ENCODE results near the gene GSTT2. TPM values are rescaled to one million over a fixed set of nuclear protein-coding genes. Genes with fewer than 3 reads are reported as not detected.

Gene GSTT2
- total RNA-seq, 4 donors from 2014 or later = 3.0 TPM; not detected in 3

DNA sequence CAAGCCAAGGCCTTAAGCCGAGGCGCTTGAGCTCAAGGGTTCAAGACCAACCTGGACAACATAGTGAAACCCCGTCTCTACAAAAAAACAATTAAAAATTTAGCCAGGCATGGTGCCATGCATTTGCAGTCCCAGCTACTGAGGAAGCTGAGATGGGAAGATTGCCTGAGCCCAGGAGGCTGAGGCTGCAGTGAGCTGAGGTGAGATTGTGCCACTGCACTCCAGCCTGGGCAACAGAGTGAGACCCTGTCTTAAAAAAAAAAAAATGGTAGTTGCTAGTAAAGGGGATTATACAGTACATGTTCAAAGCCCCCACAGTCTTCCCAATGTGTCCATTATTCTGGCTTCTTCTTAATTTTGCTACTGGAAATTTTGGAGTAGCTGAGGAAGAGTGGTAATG, 49.4 kb downstream of the GSTT2 start:
- WGBS, 2 donors (ENCODE audit: low coverage in 1 of 2) = no CpG with 5 or more reads among the region's 3 CpGs
- no peak for ATAC-seq
- no peak overlapping the region for H3K4me3 ChIP-seq

DNA sequence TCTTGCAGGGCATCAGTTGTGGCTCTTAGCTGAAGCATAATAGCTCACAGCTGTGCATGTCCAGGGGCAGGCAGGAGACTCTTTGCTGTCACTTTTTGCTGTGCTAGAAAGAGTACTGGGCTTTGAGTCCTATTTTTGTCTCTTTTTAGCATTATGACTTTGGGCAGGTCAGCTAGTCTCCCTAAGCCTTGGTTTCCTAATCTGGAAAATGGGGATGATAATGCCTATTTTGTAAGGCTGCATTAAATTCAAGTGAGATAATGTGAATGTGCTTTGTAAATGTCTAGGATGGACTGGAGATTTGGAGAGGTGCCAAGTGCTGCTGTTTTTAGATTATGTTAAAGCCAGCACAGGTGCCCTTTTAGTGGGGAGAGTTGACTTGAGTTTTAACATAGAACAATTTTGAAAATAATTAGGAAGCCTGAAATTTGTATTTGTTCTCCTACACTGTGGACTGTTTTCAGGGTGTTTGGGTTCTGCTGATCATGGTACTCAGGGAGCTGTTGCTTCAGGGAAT, 50.3 kb downstream of the GSTT2 start:
- no peak for ATAC-seq
- Histone ChIP-seq H3K27me3 (no peaks in the 10 kb centered on the region), H3K4me3 (no peak overlapping the region), H3K4me1 (peaks cover 0 to 13% (median 2%) of the 10 kb centered on the region in 3 donors), H3K9me3 (no peaks in the 10 kb centered on the region), H3K36me3 (peaks cover 0 to 7% of the 10 kb centered on the region in 2 donors), H3K27ac (no peak overlapping the region)
- no peak for TF ChIP-seq EP300 (IDR thresholded peaks at IDR 0.05)
- no peak for TF ChIP-seq POLR2AphosphoS5 (IDR thresholded peaks at IDR 0.05)
- no peak for TF ChIP-seq POLR2A (IDR thresholded peaks at IDR 0.05)
- TF ChIP-seq, protein P1, sequence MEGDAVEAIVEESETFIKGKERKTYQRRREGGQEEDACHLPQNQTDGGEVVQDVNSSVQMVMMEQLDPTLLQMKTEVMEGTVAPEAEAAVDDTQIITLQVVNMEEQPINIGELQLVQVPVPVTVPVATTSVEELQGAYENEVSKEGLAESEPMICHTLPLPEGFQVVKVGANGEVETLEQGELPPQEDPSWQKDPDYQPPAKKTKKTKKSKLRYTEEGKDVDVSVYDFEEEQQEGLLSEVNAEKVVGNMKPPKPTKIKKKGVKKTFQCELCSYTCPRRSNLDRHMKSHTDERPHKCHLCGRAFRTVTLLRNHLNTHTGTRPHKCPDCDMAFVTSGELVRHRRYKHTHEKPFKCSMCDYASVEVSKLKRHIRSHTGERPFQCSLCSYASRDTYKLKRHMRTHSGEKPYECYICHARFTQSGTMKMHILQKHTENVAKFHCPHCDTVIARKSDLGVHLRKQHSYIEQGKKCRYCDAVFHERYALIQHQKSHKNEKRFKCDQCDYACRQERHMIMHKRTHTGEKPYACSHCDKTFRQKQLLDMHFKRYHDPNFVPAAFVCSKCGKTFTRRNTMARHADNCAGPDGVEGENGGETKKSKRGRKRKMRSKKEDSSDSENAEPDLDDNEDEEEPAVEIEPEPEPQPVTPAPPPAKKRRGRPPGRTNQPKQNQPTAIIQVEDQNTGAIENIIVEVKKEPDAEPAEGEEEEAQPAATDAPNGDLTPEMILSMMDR (IDR thresholded peaks at IDR 0.05) = no peak

More for the DNA sequence above, 49.4 kb downstream of the GSTT2 start:
- TF ChIP-seq POLR2AphosphoS5 (IDR thresholded peaks at IDR 0.05) = no peak
- TF ChIP-seq POLR2A (IDR thresholded peaks at IDR 0.05) = no peak
- TF ChIP-seq, protein P1 (IDR thresholded peaks at IDR 0.05) = no peak
- TF ChIP-seq EP300 (IDR thresholded peaks at IDR 0.05) = no peak
- H3K9me3 ChIP-seq = peaks cover 0 to 6% (median 3%) of the 10 kb centered on the region in 3 donors
- H3K36me3 ChIP-seq = peaks cover 0 to 7% of the 10 kb centered on the region in 2 donors
- no peaks in the 10 kb centered on the region for H3K27me3 ChIP-seq
- no peak overlapping the region for H3K27ac ChIP-seq
- peaks cover 0 to 13% (median 2%) of the 10 kb centered on the region in 3 donors for H3K4me1 ChIP-seq

Other genes with a start within 250 kb of the GSTT2 start
- gene ZNF70, start 229.0 kb upstream of the GSTT2 start, total RNA-seq = 1 to 10 TPM; 3.5 to 8.0 (median 5.5) TPM
- gene VPREB3, start 225.7 kb upstream of the GSTT2 start, total RNA-seq = 1 to 10 TPM in 1 of 4 donors, not detected in 3; 1.9 TPM
- gene C22orf15, start 217.1 kb upstream of the GSTT2 start, total RNA-seq = under 1 TPM in 2 of 4 donors, not detected in 2; 0.54 to 0.81 TPM
- gene CHCHD10, start 212.2 kb upstream of the GSTT2 start, total RNA-seq = 10 to 100 TPM in 3 of 4 donors, 1 to 10 TPM in 1; 2.0 to 40.6 (median 28.1) TPM
- 10 to 100 TPM in 2 of 4 donors, 1 to 10 TPM in 2; 2.3 to 11.0 (median 9.7) TPM for gene MMP11, start 207.3 kb upstream of the GSTT2 start, total RNA-seq
- gene SMARCB1, start 193.2 kb upstream of the GSTT2 start, total RNA-seq = 10 to 100 TPM; 27.9 to 58.8 (median 32.7) TPM
- gene DERL3, start 141.1 kb upstream of the GSTT2 start, total RNA-seq = 1 to 10 TPM in 1 of 4 donors, not detected in 3; 1.7 TPM
- 10 to 100 TPM in 3 of 4 donors, 1 to 10 TPM in 1; 7.3 to 39.8 (median 18.8) TPM for gene SLC2A11, start 122.3 kb upstream of the GSTT2 start, total RNA-seq
- 100 to 1,000 TPM; 164 to 261 (median 237) TPM for gene MIF, start 85.8 kb upstream of the GSTT2 start, total RNA-seq
- 10 to 100 TPM in 2 of 4 donors, not detected in 2; 10.8 to 12.3 TPM for gene GSTT2B, start 18.9 kb upstream of the GSTT2 start, total RNA-seq
- 1 to 10 TPM in 2 of 4 donors, not detected in 2; 2.2 to 3.4 TPM for gene DDTL, start 13.2 kb upstream of the GSTT2 start, total RNA-seq
- gene DDT, start 5.7 kb upstream of the GSTT2 start, total RNA-seq = 100 to 1,000 TPM; 100 to 136 (median 123) TPM
- under 1 TPM in 1 of 4 donors, not detected in 3; 0.23 TPM for gene GSTT4, start 25.3 kb downstream of the GSTT2 start, total RNA-seq
- gene CABIN1, start 31.2 kb downstream of the GSTT2 start, total RNA-seq = 10 to 100 TPM; 37.9 to 75.4 (median 52.1) TPM
- gene SUSD2, start 201.4 kb downstream of the GSTT2 start, total RNA-seq = 1 to 10 TPM; 2.4 to 5.0 (median 4.4) TPM

Data from gastroesophageal sphincter (tissue), 4 donors.